HCT116 (cell line): ENCODE data around the gene PHACTR4. TPM values are rescaled to one million over a fixed set of nuclear protein-coding genes. Genes with fewer than 3 reads are reported as not detected.

Source experiments
- ATAC-seq: fragments of 200-7000 bp; cut with Tn5 transposase; 2 replicates; pipeline ENCODE4 v1.9.1; 2020; ENCODE audit warnings: mild to moderate bottlenecking, moderate library complexity
- BruUV-seq: library from RNA; stranded (reverse); fragments of 400-500 nt; replicated peaks from 2 replicates; lab custom pipeline; 2021; lab: Mats Ljungman, UMichigan
- CTCF ChIA-PET: fragments of 300-600 bp; sonication (Branson Sonifier 250); formaldehyde crosslinking; loops from one replicate; lab custom pipeline; 2021; ENCODE audit warnings: antibody characterized with exemption; lab: Charles Lee
- POLR2A ChIA-PET: fragments of 300-600, 350-600 bp; sonication (Branson Sonifier 250); formaldehyde crosslinking; loops from one replicate; lab custom pipeline; 2021; ENCODE audit warnings: antibody characterized with exemption; lab: Charles Lee
- RAD21 ChIA-PET, 2 experiments: fragments of 300-600 bp; sonication (Branson Sonifier 250); formaldehyde crosslinking; loops; one replicate each; lab custom pipeline; 2023; ENCODE audit warnings: low total read pairs in 2 of 2; ENCODE audit not compliant: uncharacterized antibody in 2 of 2, unreplicated experiment in 2 of 2, low non-redundant PET in 1 of 2; lab: Charles Lee
- DNase-seq: peaks from one replicate; pipeline ENCODE4 v3.0.0-alpha.2; 2010; ENCODE audit warnings: low read depth, low spot score
- H2AFZ ChIP-seq: fragments of 200-600 bp; shearing (Covaris generic), sonication (generic); 2 replicates; pipeline ENCODE4 v1.6.1; 2017; ENCODE audit warnings: low read depth, mixed run types, mixed read lengths, antibody characterized with exemption, low read length; ENCODE audit not compliant: poor library complexity, severe bottlenecking
- H3K27ac ChIP-seq: 2 replicates; pipeline ENCODE4 v1.5.1; 2012; ENCODE audit warnings: low read depth, low read length
- H3K27me3 ChIP-seq: fragments of 200-600 bp; sonication (generic); 2 replicates; pipeline ENCODE4 v1.6.1; 2016; ENCODE audit warnings: mixed run types, low read length, mixed read lengths; ENCODE audit not compliant: insufficient read depth
- H3K36me3 ChIP-seq, 2 experiments: fragments of 200-500 bp in 1 of 2; fragments of 200-600 bp in 1 of 2; sonication (Bioruptor generic) in 1 of 2; sonication (generic) in 1 of 2; 2 replicates each; pipeline versions ENCODE4 v1.5.1 to v1.6.1; 2014 to 2016; ENCODE audit warnings: low read length in 2 of 2, inconsistent platforms in 1 of 2, mixed read lengths in 1 of 2, mixed run types in 1 of 2; ENCODE audit not compliant: insufficient read depth in 2 of 2, control insufficient read depth in 1 of 2
- H3K4me1 ChIP-seq, 2 experiments: fragments of 200-600 bp in 1 of 2; sonication (generic) in 1 of 2; 2 replicates each; pipeline versions ENCODE4 v1.5.1 to v1.6.1; 2012 to 2017; ENCODE audit warnings: low read length in 2 of 2, inconsistent platforms in 1 of 2, mild to moderate bottlenecking in 1 of 2, mixed read lengths in 1 of 2, mixed run types in 1 of 2, moderate library complexity in 1 of 2; ENCODE audit not compliant: insufficient read depth in 2 of 2, control insufficient read depth in 1 of 2
- H3K4me2 ChIP-seq: fragments of 200-600 bp; sonication (generic); 2 replicates; pipeline ENCODE4 v1.6.1; 2017; ENCODE audit warnings: mixed run types, low read length, mixed read lengths
- H3K4me3 ChIP-seq, 2 experiments: fragments of 200-600 bp in 1 of 2; sonication (generic) in 1 of 2; replicated peaks in 1 of 2; 2 replicates each; pipeline ENCODE4 v1.5.1; 2011 to 2016; ENCODE audit warnings: low read length in 2 of 2, control low read depth in 1 of 2, low read depth in 1 of 2, mild to moderate bottlenecking in 1 of 2, mixed read lengths in 1 of 2, mixed run types in 1 of 2
- H3K79me2 ChIP-seq: fragments of 200-600 bp; sonication (generic); 2 replicates; pipeline ENCODE4 v1.6.1; 2017; ENCODE audit warnings: mild to moderate bottlenecking, mixed run types, low read length, moderate library complexity, mixed read lengths; ENCODE audit not compliant: insufficient read depth
- H3K9ac ChIP-seq: fragments of 200-600 bp; sonication (generic); 2 replicates; pipeline ENCODE4 v1.6.1; 2016; ENCODE audit warnings: low read length, mixed read lengths
- H3K9me2 ChIP-seq: fragments of 200-600 bp; sonication (generic), shearing (Covaris generic); 2 replicates; pipeline ENCODE4 v1.6.1; 2017; ENCODE audit warnings: mixed run types, mild to moderate bottlenecking, moderate library complexity; ENCODE audit not compliant: insufficient read depth
- H3K9me3 ChIP-seq, 2 experiments: fragments of 200-500 bp in 1 of 2; fragments of 200-600 bp in 1 of 2; sonication (Bioruptor generic) in 1 of 2; sonication (generic) in 1 of 2; 2 replicates each; pipeline ENCODE4 v1.6.1; 2014 to 2017; ENCODE audit warnings: low read length in 2 of 2, mixed read lengths in 2 of 2, inconsistent platforms in 1 of 2, low read depth in 1 of 2, mild to moderate bottlenecking in 1 of 2, mixed run types in 1 of 2, moderate library complexity in 1 of 2; ENCODE audit not compliant: control insufficient read depth in 1 of 2, insufficient read depth in 1 of 2
- H4K20me1 ChIP-seq: fragments of 200-600 bp; sonication (generic), shearing (Covaris generic); 2 replicates; pipeline ENCODE4 v1.6.1; 2017; ENCODE audit warnings: mixed run types, mild to moderate bottlenecking, moderate library complexity; ENCODE audit not compliant: insufficient read depth
- CBX3 ChIP-seq: IDR thresholded peaks from 2 replicates; pipeline ENCODE4 v1.6.1; 2012; ENCODE audit warnings: low read depth
- CEBPB ChIP-seq: IDR thresholded peaks from 2 replicates; pipeline ENCODE4 v1.6.1; 2012; ENCODE audit warnings: low read depth
- CTCF ChIP-seq, 3 experiments: fragments of 200-600 bp in 1 of 3; sonication (generic) in 1 of 3; IDR thresholded peaks in 2 of 3; conservative IDR thresholded peaks in 1 of 3; 2 replicates each; pipeline ENCODE4 v1.5.1; 2012 to 2017; ENCODE audit warnings: low read depth in 2 of 3, low read length in 2 of 3, antibody characterized with exemption in 1 of 3, borderline replicate concordance in 1 of 3, control low read depth in 1 of 3, mild to moderate bottlenecking in 1 of 3, mixed read lengths in 1 of 3, mixed run types in 1 of 3, moderate library complexity in 1 of 3; ENCODE audit not compliant: insufficient read depth in 1 of 3
- ELF1 ChIP-seq: IDR thresholded peaks from 2 replicates; pipeline ENCODE4 v1.6.1; 2012; ENCODE audit warnings: low read depth, borderline replicate concordance
- EZH2 ChIP-seq: fragments of 200-600 bp; sonication (generic); IDR thresholded peaks from 2 replicates; pipeline ENCODE4 v1.6.1; 2017; ENCODE audit warnings: antibody characterized with exemption, mixed run types
- EZH2phosphoT487 ChIP-seq: fragments of 200-600 bp; IDR thresholded peaks from 2 replicates; pipeline ENCODE4 v1.6.1; 2018; ENCODE audit warnings: antibody characterized with exemption, borderline replicate concordance
- POLR2A ChIP-seq: IDR thresholded peaks from 2 replicates; pipeline ENCODE4 v1.7.0; 2011; ENCODE audit warnings: borderline replicate concordance; ENCODE audit not compliant: insufficient read depth, insufficient read length; ENCODE audit errors: extremely low read depth
- POLR2AphosphoS5 ChIP-seq: IDR thresholded peaks from 2 replicates; pipeline ENCODE4 v1.6.1; 2011; ENCODE audit warnings: mild to moderate bottlenecking, low read depth, low read length, moderate library complexity
- RAD21 ChIP-seq: IDR thresholded peaks from 2 replicates; pipeline ENCODE4 v1.6.1; 2012; ENCODE audit warnings: low read depth, mild to moderate bottlenecking
- SIN3A ChIP-seq: IDR thresholded peaks from 2 replicates; pipeline ENCODE4 v1.6.1; 2012; ENCODE audit warnings: low read depth
- SP1 ChIP-seq: IDR thresholded peaks from 2 replicates; pipeline ENCODE4 v1.6.1; 2012; ENCODE audit warnings: low read depth
- SRF ChIP-seq: IDR thresholded peaks from 2 replicates; pipeline ENCODE4 v1.6.1; 2012; ENCODE audit warnings: low read depth
- TCF7L2 ChIP-seq: IDR thresholded peaks from 2 replicates; pipeline ENCODE4 v1.7.0; 2011; ENCODE audit warnings: borderline replicate concordance, inconsistent platforms; ENCODE audit not compliant: insufficient read depth, insufficient read length; ENCODE audit errors: extremely low read depth
- YY1 ChIP-seq: IDR thresholded peaks from 2 replicates; pipeline ENCODE4 v1.6.1; 2011; ENCODE audit warnings: low read length, low read depth, moderate library complexity, mild to moderate bottlenecking; ENCODE audit not compliant: insufficient replicate concordance; ENCODE audit errors: extremely low read depth
- ZBTB33 ChIP-seq: IDR thresholded peaks from 2 replicates; pipeline ENCODE4 v1.6.1; 2011; ENCODE audit warnings: mild to moderate bottlenecking, low read length, moderate library complexity; ENCODE audit not compliant: insufficient replicate concordance; ENCODE audit errors: extremely low read depth
- ZNF274 ChIP-seq: fragments of 200-500 bp; sonication (Bioruptor generic); IDR thresholded peaks from 2 replicates; pipeline ENCODE4 v1.6.1; 2014; ENCODE audit warnings: mild to moderate bottlenecking, low read depth, low read length, inconsistent platforms
- intact Hi-C: fragments of 100-400 bp; cut with micrococcal nuclease; formaldehyde crosslinking; loops from 2 replicates; pipeline ENCODE4 v1.10.0; 2022
- total RNA-seq: library from RNA; stranded (reverse); gene quantifications from one replicate; pipeline ENCODE4 v1.2.1, GENCODE V29; 2021; ENCODE audit not compliant: unreplicated experiment

PHACTR4 gene
- total RNA-seq, 1 experiment from 2014 or later = 36.0 TPM

- Histone ChIP-seq H3K4me1 (peaks cover 18 to 31% of the 10 kb centered on the region in 2 experiments), H3K4me2 (peak overlapping the region; percentile 58; the same call in 1 of the 2 replicates), H3K27ac (no peak overlapping the region), H3K4me3 (no peak overlapping the region), H3K27me3 (no peaks in the 10 kb centered on the region), H3K9me2 (no peaks in the 10 kb centered on the region), H2AFZ (no peak overlapping the region)
- no peak for DNase-seq
- CTCF ChIA-PET = no interaction called here
- TF ChIP-seq POLR2AphosphoS5 (no peak), ZBTB33 (no peak), ELF1 (no peak), TCF7L2 (no peak), SP1 (no peak), EZH2phosphoT487 (no peak), CBX3 (no peak), POLR2A (no peak), ZNF274 (no peak), CTCF (IDR thresholded peaks at IDR 0.05 in 2 of 3, conservative IDR thresholded peaks at IDR 0.05 in 1 of 3; ENCODE audit: borderline replicate concordance in 1 of 3, insufficient read depth in 1 of 3, low read depth in 2 of 3, low read length in 2 of 3) (no peak), SRF (no peak), SIN3A (no peak), CEBPB (no peak), YY1 (no peak), RAD21 (no peak), EZH2 (no peak)
- TF ChIP-seq, all 23 proteins: peak for 0
- ChIA-PET POLR2A (interaction anchor here (0.6 to 1.2 kb wide), 2 partner anchors 24 to 25 kb away, joined by 3 to 4 read pairs; partner anchors contain the start of gene RCC1), RAD21 (no interaction called here)
- H3K9ac ChIP-seq = 0 out of 2 replicates have a peak overlapping the region, but pooled peaks have one; percentile 3
- BruUV-seq = no TSS peak
- no peaks in the 10 kb centered on the region for H4K20me1 ChIP-seq
- H3K79me2 ChIP-seq = no peaks in the 10 kb centered on the region
- peaks cover 18 to 27% of the 10 kb centered on the region in 2 experiments; a peak in 3 of 4 replicates for H3K36me3 ChIP-seq
- intact Hi-C loops = no loop called here
- no peak for ATAC-seq
- no peaks in the 10 kb centered on the region for H3K9me3 ChIP-seq
These were observed 110.8 kb downstream of the PHACTR4 start for GRCh38 chr1:28480308-28480707.
